Panc1 (cell line): Measurements from ENCODE around the gene CSH1. TPM values are rescaled to one million over a fixed set of nuclear protein-coding genes. Genes with fewer than 3 reads are reported as not detected.
"Not testable (repeated sequence)": the region's sequence is repeated elsewhere in the genome, so short reads cannot be mapped to it uniquely, and the experiment has no call there.

Source experiments
- ATAC-seq: fragments of 200-7000 bp; cut with Tn5 transposase; 2 replicates; pipeline ENCODE4 v1.9.1; 2020; ENCODE audit warnings: mild to moderate bottlenecking, moderate library complexity
- BruUV-seq: library from RNA; stranded (reverse); fragments of 400-500 nt; replicated peaks from 2 replicates; lab custom pipeline; 2021; lab: Mats Ljungman, UMichigan
- CTCF ChIA-PET: fragments of 300-600 bp; sonication (Branson Sonifier 250); formaldehyde crosslinking; loops from one replicate; lab custom pipeline; 2022; ENCODE audit warnings: antibody characterized with exemption; lab: Charles Lee
- POLR2A ChIA-PET: fragments of 300-600 bp; sonication (Branson Sonifier 250); formaldehyde crosslinking; loops from one replicate; lab custom pipeline; 2022; ENCODE audit warnings: antibody characterized with exemption; lab: Charles Lee
- DNase-seq: peaks from one replicate; pipeline ENCODE4 v3.0.0-alpha.2; 2010; ENCODE audit warnings: low read depth, low spot score
- H3K27ac ChIP-seq: 2 replicates; pipeline ENCODE4 v1.5.1; 2011; ENCODE audit warnings: mild to moderate bottlenecking, low read length, inconsistent platforms
- H3K27me3 ChIP-seq: fragments of 200-500 bp; sonication (Bioruptor generic); 2 replicates; pipeline ENCODE4 v1.6.0; 2014; ENCODE audit warnings: low read length, inconsistent platforms; ENCODE audit not compliant: control insufficient read depth, insufficient read depth
- H3K36me3 ChIP-seq: fragments of 200-500 bp; sonication (Bioruptor generic); 2 replicates; pipeline ENCODE4 v1.5.1; 2014; ENCODE audit warnings: inconsistent platforms, mild to moderate bottlenecking, low read length, moderate library complexity; ENCODE audit not compliant: control insufficient read depth, insufficient read depth
- H3K4me1 ChIP-seq: 2 replicates; pipeline ENCODE4 v1.5.1; 2011; ENCODE audit warnings: inconsistent platforms, mild to moderate bottlenecking, low read length, moderate library complexity; ENCODE audit not compliant: control insufficient read depth, insufficient read depth
- H3K4me3 ChIP-seq, 2 experiments: 2 replicates each; pipeline ENCODE4 v1.5.1; 2011 to 2012; ENCODE audit warnings: low read depth in 2 of 2, low read length in 2 of 2, mild to moderate bottlenecking in 2 of 2, inconsistent platforms in 1 of 2, moderate library complexity in 1 of 2
- H3K9me3 ChIP-seq: fragments of 200-500 bp; sonication (Bioruptor generic); 2 replicates; pipeline ENCODE4 v1.5.1; 2014; ENCODE audit warnings: low read depth, mild to moderate bottlenecking, inconsistent platforms, low read length, moderate library complexity; ENCODE audit not compliant: control insufficient read depth, insufficient read depth
- CTCF ChIP-seq: fragments of 450-650 bp; IDR thresholded peaks from 2 replicates; pipeline ENCODE4 v1.5.1; 2017; ENCODE audit warnings: mild to moderate bottlenecking
- in situ Hi-C: cut with HindIII; loops from 2 replicates; pipeline ENCODE4 v1.10.0; 2016; ENCODE audit warnings: low sequenced_read_pairs, low pct_unique_long_range_greater_than_20kb
- intact Hi-C: fragments of 100-400 bp; cut with micrococcal nuclease; formaldehyde crosslinking; loops from one replicate; pipeline ENCODE4 v1.10.0; 2022; ENCODE audit not compliant: unreplicated experiment
- total RNA-seq: library from RNA; stranded (reverse); gene quantifications from one replicate; pipeline ENCODE4 v1.2.1, GENCODE V29; 2021; ENCODE audit not compliant: unreplicated experiment

The CSH1 gene
- total RNA-seq, 1 experiment from 2014 or later = not detected

GRCh38 chr17:63874693-63875092 is 21.7 kb downstream of the CSH1 start:
- CTCF ChIA-PET = interaction anchor here (0.7 kb wide), 1 partner anchor 14 kb away, joined by 3 read pairs; no protein-coding TSS in a partner anchor
- H3K27ac ChIP-seq, H3K4me3 ChIP-seq, H3K9me3 ChIP-seq, in situ Hi-C loops, H3K27me3 ChIP-seq, intact Hi-C loops, DNase-seq, POLR2A ChIA-PET, BruUV-seq, H3K4me1 ChIP-seq, H3K36me3 ChIP-seq, ATAC-seq: not testable (repeated sequence)

- not testable (repeated sequence) for ATAC-seq
- CTCF ChIA-PET = interaction anchor here (0.7 kb wide), 1 partner anchor 13 kb away, joined by 3 read pairs; no protein-coding TSS in a partner anchor
These were observed 22.2 kb downstream of the CSH1 start for GRCh38 chr17:63874061-63874626.

GRCh38 chr17:63873577-63873976 is 22.8 kb downstream of the CSH1 start, which contains the start of gene CSH2:
Gene CSH2, minus strand, starts transcription at chr17:63873677. Its CDS starts 63 bp downstream, at chr17:63873614.
- H3K4me1 ChIP-seq, H3K27me3 ChIP-seq, in situ Hi-C loops, POLR2A ChIA-PET, intact Hi-C loops, CTCF ChIA-PET, H3K36me3 ChIP-seq, H3K4me3 ChIP-seq, H3K27ac ChIP-seq, ATAC-seq, BruUV-seq, H3K9me3 ChIP-seq, DNase-seq: not testable (repeated sequence)

More at GRCh38 chr17:63874061-63874626, 22.2 kb downstream of the CSH1 start:
- H3K27ac ChIP-seq, H3K4me3 ChIP-seq, POLR2A ChIA-PET, H3K4me1 ChIP-seq, H3K36me3 ChIP-seq, intact Hi-C loops, DNase-seq, H3K27me3 ChIP-seq, H3K9me3 ChIP-seq, BruUV-seq, in situ Hi-C loops: not testable (repeated sequence)
- peak; percentile 10; the same call in 1 of the 2 replicates for TF ChIP-seq CTCF

GRCh38 chr17:63871646-63872365 is 24.6 kb downstream of the CSH1 start:
- DNase-seq, in situ Hi-C loops, CTCF ChIA-PET, H3K9me3 ChIP-seq, H3K4me1 ChIP-seq, ATAC-seq, H3K4me3 ChIP-seq, H3K36me3 ChIP-seq, BruUV-seq, POLR2A ChIA-PET, H3K27ac ChIP-seq, H3K27me3 ChIP-seq, intact Hi-C loops: not testable (repeated sequence)

DNA sequence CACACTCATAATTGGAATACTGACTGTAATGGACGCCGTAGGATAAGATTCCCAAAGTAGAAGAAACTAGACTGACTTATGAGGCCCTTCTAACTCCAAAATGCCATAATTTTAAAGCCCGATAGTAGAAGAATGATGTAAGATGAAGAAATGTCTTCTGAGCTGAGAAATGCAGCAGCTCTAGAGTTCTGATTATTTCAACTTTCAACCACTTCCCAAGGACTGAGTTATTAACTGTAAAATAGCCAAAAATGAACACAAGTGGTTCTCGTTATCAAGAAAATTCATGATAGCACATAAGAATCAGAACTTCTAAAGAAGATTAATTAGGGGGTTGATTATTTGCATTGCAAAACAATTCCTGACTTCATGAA is 26.1 kb downstream of the CSH1 start:
- H3K27ac ChIP-seq, in situ Hi-C loops, H3K4me3 ChIP-seq, intact Hi-C loops, DNase-seq, H3K9me3 ChIP-seq, ATAC-seq, POLR2A ChIA-PET, H3K27me3 ChIP-seq, BruUV-seq, H3K36me3 ChIP-seq, H3K4me1 ChIP-seq: not testable (repeated sequence)
- CTCF ChIA-PET = interaction anchor here (0.5 to 0.9 kb wide), 2 partner anchors 104 to 251 kb away, joined by 3 read pairs; no protein-coding TSS in a partner anchor
